HG02943 (cell line): Measurements from ENCODE around the gene TMOD3.
"Not testable (repeated sequence)": the region's sequence is repeated elsewhere in the genome, so short reads cannot be mapped to it uniquely, and the experiment has no call there.

Experiments
- ATAC-seq: cut with Tn5 transposase; IDR thresholded peaks from one replicate; pipeline ENCODE4 v1.9.1; 2021; ENCODE audit warnings: mild to moderate bottlenecking, low read depth, moderate library complexity; ENCODE audit not compliant: unreplicated experiment

The TMOD3 gene

DNA sequence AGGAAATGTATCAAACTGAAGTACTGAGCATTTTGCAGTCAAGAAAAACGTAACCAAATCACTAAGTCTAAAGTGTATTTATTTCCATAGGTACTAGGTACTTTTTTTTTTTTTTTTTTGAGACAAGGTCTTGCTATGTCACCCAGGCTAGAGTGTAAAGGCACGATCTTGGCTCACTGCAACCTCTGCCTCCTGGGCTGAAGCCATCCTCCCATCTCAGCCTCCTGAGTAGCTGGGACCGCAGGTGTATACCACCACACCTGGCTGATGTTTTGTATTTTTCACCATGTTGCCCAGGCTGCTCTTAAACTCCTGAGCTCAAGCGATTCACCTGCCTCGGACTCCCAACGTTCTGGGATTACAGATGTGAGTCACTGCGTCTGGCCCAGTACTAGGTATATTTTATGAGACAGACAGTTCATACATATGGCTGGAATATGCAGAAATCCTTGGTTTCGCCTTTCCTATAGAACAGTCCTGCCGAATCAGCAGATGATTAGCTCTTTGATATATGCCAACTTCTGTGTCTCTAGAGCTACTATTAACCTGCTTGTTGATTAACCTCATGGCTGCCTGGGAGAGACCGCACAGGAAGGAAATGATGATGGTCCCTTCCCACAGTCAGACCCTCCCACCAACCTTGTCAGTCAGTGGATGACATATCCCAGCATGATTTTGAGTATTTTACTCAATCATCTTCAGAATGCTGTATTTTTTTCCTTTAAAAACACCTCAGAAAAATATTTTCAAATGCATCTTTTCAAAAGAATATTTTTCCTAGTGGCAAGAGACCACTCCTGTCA lies 32.3 kb downstream of the TMOD3 start:
- ATAC-seq: no peak

DNA sequence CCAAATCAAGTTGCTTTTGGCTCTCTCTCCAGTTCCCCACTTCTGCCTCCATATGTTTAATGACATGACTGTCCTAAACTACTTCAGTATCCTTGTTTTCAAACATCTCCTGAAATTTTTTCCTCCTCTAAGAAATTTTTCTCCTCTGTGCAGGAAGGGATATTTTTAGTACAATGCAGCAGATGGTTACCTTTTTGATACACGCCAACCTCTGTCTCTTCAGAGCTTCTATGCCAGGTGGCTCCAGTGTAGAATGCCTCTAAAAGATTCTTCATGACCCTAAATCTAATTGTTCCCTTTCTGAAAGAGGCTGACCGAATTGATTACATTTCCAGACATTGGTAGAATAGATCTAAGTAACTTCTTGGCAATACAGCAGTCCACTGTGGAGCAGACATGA lies 33.7 kb downstream of the TMOD3 start:
- no peak for ATAC-seq

- no peak for ATAC-seq
Measured at GRCh38 chr15:51864408-51865056, 35.1 kb downstream of the TMOD3 start.

- no peak for ATAC-seq
Measured at GRCh38 chr15:51865317-51865716, 35.9 kb downstream of the TMOD3 start.

GRCh38 chr15:51866161-51866560 lies 36.7 kb downstream of the TMOD3 start:
- ATAC-seq: no peak

- no peak for ATAC-seq
Measured at GRCh38 chr15:51866751-51867150, 37.3 kb downstream of the TMOD3 start.

GRCh38 chr15:51869060-51869421 lies 39.6 kb downstream of the TMOD3 start:
- ATAC-seq: no peak

DNA sequence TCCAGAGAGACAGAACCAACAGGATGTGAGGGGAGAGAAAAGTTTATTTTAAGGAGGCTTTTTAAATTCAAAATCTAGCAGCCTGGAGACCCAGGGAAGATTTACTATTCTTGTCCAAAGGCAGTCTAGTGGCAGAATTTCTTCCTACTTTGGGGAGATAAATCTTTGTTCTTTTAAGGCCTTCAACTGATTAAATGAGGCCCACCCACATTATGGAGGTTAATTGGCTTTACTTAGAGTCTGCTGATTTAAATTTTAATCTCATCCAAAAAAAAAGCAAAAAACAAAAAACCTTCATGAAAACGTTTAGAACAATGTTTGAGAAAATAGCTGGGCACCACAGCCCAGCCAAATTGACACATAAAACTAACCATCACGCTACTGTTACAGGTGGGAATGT lies 41.3 kb downstream of the TMOD3 start:
- ATAC-seq: no peak

DNA sequence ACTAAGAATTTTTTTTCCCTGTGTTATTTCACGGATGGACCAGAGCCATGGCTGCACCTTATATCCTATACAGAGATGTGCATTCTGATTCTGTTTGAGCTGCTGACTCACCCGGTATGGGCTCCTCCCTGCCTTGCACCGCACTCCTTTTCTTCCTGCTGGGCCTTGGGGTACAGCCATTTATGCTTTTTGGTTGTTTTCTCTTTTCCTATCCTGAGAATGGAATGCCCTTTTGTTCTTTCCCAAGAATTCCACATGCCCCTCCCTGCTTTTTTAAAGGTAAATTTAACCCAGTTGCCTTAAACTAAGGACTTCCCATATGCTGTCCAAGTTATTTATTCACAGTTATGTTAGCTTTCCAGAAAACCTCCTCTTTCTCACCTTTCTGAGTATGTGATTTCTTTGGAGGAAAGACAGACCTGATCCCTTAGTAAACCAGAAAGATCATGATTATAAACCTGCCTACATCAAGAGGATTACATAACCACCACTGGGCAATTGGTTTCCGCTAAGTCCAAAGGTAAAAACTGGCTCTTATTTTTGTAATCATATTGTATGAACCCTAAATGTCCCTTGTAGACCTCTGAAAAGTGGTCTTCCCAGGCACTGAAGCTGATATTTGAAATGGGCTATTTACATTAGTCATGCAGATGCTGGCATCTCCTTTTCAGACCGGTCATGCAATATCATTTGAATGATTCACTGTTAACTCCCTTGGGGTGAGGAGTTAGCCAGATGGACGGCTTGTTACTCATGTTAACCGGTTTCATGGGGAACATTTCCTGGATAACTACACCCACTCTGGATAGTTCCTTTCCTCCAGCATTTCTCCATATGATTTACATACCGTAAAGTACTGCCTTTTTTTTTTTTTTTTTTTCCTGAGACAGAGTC lies 45.5 kb downstream of the TMOD3 start:
- no peak for ATAC-seq

- no peak for ATAC-seq
Measured at GRCh38 chr15:51876169-51876568, 46.7 kb downstream of the TMOD3 start.

GRCh38 chr15:51878446-51879386 lies 49.3 kb downstream of the TMOD3 start:
- no peak for ATAC-seq

DNA sequence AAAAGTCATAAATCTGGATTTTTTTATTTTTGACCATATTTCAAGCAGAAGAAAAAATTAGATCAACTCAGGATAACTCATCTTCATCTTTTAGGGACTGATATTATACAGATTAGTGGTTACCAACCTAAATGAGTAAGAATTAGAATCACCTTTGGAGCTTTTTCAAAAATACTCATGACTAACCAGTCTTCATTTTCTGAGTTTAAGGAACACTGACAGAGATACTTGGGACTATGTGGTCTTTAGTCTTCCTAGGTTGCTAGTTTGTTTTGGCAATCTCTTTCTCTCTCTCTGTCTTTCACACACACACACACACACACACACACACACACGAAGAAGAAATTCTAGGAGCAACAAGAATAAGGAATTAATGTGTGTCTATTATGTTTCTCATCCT lies 50.1 kb downstream of the TMOD3 start:
- no peak for ATAC-seq

DNA sequence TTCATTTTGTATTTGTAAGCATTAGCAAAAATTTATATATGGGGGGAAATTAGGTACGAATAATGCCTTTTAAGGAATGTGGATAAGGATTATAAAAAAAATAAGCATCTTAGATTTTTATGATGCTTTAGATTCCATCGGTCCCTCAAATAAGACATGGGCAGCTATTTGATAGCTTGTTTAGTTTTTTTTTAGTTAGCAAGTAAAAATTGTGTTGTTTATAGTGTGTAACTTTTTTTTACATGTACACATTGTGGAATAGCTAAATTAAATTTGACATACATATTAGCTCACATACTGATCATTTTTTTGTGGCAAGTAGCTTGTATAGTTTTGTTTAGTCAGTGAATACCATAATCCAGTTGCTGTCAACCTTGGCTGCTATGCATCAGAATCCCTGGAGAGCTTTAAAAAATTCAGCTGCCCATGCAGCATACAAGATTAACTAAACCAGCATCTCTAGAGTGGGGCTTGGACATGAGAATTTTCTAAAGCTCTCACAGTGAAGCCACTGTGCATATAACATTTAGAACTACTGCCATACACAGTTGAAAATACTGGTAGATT lies 53.9 kb downstream of the TMOD3 start:
- ATAC-seq: no peak

- ATAC-seq: no peak
Measured at GRCh38 chr15:51884041-51884440, 54.6 kb downstream of the TMOD3 start.

DNA sequence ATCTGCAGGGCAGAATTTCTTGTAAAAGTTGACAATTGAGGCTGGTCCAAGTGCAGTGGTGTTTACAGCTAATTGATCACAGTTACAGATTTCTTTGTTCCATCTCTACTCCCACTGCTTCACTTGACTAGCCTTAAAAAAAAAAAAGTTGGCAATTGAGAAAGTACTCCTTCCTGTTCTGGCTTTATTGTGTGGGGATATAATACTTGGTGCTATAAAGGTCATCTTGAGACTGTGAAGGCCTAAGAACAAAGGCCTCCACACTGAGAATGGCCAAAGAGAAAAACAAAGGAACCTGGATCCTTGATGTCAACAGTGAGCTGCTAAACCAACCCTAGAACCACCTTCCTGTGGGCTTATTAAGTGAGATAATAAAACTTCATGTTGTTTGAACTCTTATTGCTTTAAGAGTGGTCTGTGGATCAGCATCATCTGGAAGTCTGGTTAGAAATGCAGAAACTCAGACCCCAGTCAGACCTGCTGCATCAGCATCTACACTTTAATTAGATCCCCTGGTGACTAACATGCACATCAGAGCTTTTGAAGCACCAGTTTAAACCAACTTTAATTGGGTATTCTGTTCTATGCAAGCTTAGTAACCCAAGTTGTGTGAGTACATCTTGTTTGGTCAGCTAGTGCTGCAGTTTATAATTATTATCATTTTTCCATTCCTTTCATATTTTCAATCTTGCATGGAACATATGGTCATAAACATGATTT lies 55.2 kb downstream of the TMOD3 start:
- ATAC-seq: no peak

GRCh38 chr15:51885758-51886157 lies 56.3 kb downstream of the TMOD3 start:
- not testable (repeated sequence) for ATAC-seq

DNA sequence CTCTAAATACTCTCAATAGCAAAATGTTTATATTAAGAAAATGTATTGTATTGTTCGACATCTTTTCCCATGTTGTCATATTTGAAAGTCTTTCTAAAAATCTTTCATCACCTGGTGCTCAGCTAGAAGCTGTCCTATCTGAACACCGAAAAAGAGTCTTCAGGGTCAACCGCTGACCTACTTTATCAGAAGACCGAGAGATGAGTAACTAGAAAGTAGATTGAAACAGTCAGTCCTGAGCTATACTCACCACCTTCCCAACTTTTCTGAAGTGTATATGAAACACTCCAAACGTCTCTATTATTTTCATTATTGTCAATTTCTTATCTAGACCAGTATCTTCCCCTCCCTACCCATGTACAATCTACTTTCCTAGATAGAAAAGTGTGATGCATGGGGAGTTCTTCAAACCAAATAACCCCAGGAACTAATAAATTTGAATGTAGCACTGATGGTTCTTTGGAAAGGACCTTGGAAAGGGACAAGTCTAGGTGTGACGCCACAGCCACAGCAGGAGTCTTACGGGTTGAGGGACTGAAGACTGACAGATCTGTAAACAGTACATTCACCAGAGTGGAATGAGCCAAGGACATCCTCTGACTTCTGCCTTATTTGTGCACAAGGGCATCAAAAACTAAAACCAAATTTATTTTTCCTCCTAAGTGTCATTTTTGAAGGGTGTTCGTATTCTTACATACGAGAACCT lies 58.6 kb downstream of the TMOD3 start:
- no peak for ATAC-seq

GRCh38 chr15:51888593-51889195 lies 59.2 kb downstream of the TMOD3 start:
- no peak for ATAC-seq
